Kidney (tissue), 14 donors: Measurements from ENCODE around the gene NCAM2. TPM values are rescaled to one million over a fixed set of nuclear protein-coding genes. Genes with fewer than 3 reads are reported as not detected.

ENCODE experiments used
- DNase-seq, 5 donors: peaks; one replicate each; pipeline ENCODE4 v3.0.0-alpha.2; 2013 to 2020
- FAIRE-seq: peaks from 2 replicates; lab custom pipeline; 2012; peaks lifted over from hg19 to GRCh38; lab: Jason Lieb, UNC
- H3K27ac ChIP-seq, 2 donors: one replicate each; pipeline ENCODE4 v1.7.0; 2013; ENCODE audit warnings: low read depth in 2 of 2, low read length in 2 of 2, inconsistent platforms in 1 of 2
- H3K27me3 ChIP-seq: one replicate; pipeline ENCODE4 v1.7.1; 2013; ENCODE audit warnings: low read length, inconsistent platforms; ENCODE audit not compliant: control insufficient read depth, insufficient read depth
- H3K36me3 ChIP-seq, 3 donors: one replicate each; pipeline versions ENCODE4 v1.7.0 to v1.7.1; 2013; ENCODE audit warnings: low read length in 3 of 3, control low read depth in 1 of 3, inconsistent platforms in 1 of 3; ENCODE audit not compliant: insufficient read depth in 3 of 3, control insufficient read depth in 2 of 3
- H3K4me1 ChIP-seq, 3 donors: one replicate each; pipeline versions ENCODE4 v1.7.0 to v1.7.1; 2013; ENCODE audit warnings: low read length in 3 of 3, inconsistent platforms in 1 of 3, low read depth in 1 of 3; ENCODE audit not compliant: control insufficient read depth in 2 of 3, insufficient read depth in 2 of 3
- H3K4me3 ChIP-seq, 3 donors: one replicate each; pipeline versions ENCODE4 v1.7.0 to v1.8.1; 2013; ENCODE audit warnings: low read length in 3 of 3, control low read depth in 1 of 3, inconsistent platforms in 1 of 3
- H3K9ac ChIP-seq, 3 donors: one replicate each; pipeline versions ENCODE4 v1.7.0 to v1.7.1; 2013; ENCODE audit warnings: low read length in 3 of 3, control low read depth in 1 of 3, inconsistent platforms in 1 of 3
- H3K9me3 ChIP-seq, 3 donors: one replicate each; pipeline versions ENCODE4 v1.7.0 to v1.7.1; 2013; ENCODE audit warnings: low read length in 3 of 3, control low read depth in 1 of 3, inconsistent platforms in 1 of 3; ENCODE audit not compliant: control insufficient read depth in 2 of 3, insufficient read depth in 1 of 3
- intact Hi-C: fragments of 100-400 bp; cut with DNase I; formaldehyde crosslinking; loops from one replicate; pipeline ENCODE4 v1.11.1; 2022
- polyA plus RNA-seq: library from polyadenylated mRNA; stranded (reverse); fragments of 350-450 nt; fragmentation: Illumina TruSeq; extraction: RNeasy Lipid Tissue Mini Kit (QIAGEN cat#74804); gene quantifications from one replicate; pipeline ENCODE4 v1.2.3, GENCODE V29; 2014; ENCODE audit warnings: low read depth, low replicate concordance; ENCODE audit not compliant: insufficient read depth
- total RNA-seq: library from RNA; stranded (reverse); fragmentation: NEBNext Ultra II Directional; extraction: Animal tissue kit (Norgen Biotek cat#: 25700); gene quantifications from one replicate; pipeline ENCODE4 v1.2.1, GENCODE V29; 2021
- TF ChIP-seq, protein P1 (sequence below): IDR thresholded peaks from 3 replicates; pipeline ENCODE4 v1.5.1; 2012; ENCODE audit warnings: mild to moderate bottlenecking, moderate library complexity, borderline replicate concordance; ENCODE audit not compliant: insufficient read depth; ENCODE audit errors: extremely low read depth
- donor health status: control.
- donor health status: control.
- donor health status: control.
- donor health status: control.
- donor health status: control.
- donor health status: DM: yes; HTN: yes; CAD: no.
- donor health status: Normal renal cell carcinoma (clear cell type).

Gene NCAM2
- total and polyA plus RNA-seq, 2 donors from 2014 or later, result 0.13 to 0.82 TPM

DNA sequence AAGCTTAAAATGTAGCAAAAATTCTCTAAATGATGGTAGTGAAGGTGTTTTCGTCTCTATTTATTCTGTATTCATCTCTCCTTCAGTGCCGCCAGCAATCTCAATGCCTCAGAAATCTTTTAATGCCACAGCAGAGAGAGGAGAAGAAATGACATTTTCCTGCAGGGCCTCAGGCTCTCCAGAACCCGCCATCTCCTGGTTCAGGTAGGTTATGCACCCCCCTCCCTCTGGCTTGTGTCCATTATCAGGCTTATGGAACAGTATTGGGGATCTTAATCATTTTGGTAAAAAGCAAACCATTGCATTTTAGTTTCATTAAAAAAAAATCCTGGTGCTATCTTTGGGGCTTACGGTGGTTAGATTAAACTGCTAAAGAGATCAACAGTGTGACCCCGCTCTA, 326.1 kb downstream of the NCAM2 start:
- no peaks in the 10 kb centered on the region for H3K9me3 ChIP-seq
- H3K27me3 ChIP-seq, result no peaks in the 10 kb centered on the region
- no peak overlapping the region for H3K9ac ChIP-seq
- H3K4me3 ChIP-seq, result no peak overlapping the region
- FAIRE-seq (no peak), DNase-seq (no peak)
- intact Hi-C loops, result no loop called here
- TF ChIP-seq, protein P1, sequence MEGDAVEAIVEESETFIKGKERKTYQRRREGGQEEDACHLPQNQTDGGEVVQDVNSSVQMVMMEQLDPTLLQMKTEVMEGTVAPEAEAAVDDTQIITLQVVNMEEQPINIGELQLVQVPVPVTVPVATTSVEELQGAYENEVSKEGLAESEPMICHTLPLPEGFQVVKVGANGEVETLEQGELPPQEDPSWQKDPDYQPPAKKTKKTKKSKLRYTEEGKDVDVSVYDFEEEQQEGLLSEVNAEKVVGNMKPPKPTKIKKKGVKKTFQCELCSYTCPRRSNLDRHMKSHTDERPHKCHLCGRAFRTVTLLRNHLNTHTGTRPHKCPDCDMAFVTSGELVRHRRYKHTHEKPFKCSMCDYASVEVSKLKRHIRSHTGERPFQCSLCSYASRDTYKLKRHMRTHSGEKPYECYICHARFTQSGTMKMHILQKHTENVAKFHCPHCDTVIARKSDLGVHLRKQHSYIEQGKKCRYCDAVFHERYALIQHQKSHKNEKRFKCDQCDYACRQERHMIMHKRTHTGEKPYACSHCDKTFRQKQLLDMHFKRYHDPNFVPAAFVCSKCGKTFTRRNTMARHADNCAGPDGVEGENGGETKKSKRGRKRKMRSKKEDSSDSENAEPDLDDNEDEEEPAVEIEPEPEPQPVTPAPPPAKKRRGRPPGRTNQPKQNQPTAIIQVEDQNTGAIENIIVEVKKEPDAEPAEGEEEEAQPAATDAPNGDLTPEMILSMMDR, result no peak
- H3K4me1 ChIP-seq, result no peaks in the 10 kb centered on the region
- no peaks in the 10 kb centered on the region for H3K36me3 ChIP-seq
- H3K27ac ChIP-seq, result no peak overlapping the region

- no peak overlapping the region for H3K4me3 ChIP-seq
- TF ChIP-seq, protein P1, result no peak
- no peaks in the 10 kb centered on the region for H3K4me1 ChIP-seq
- no peak for DNase-seq
- FAIRE-seq, result no peak
- no peak overlapping the region for H3K27ac ChIP-seq
- no peaks in the 10 kb centered on the region for H3K9me3 ChIP-seq
- H3K9ac ChIP-seq, result no peak overlapping the region
- intact Hi-C loops, result no loop called here
- H3K27me3 ChIP-seq, result no peaks in the 10 kb centered on the region
- H3K36me3 ChIP-seq, result no peaks in the 10 kb centered on the region
Measured at GRCh38 chr21:21332492-21332891, 334.3 kb downstream of the NCAM2 start.

DNA sequence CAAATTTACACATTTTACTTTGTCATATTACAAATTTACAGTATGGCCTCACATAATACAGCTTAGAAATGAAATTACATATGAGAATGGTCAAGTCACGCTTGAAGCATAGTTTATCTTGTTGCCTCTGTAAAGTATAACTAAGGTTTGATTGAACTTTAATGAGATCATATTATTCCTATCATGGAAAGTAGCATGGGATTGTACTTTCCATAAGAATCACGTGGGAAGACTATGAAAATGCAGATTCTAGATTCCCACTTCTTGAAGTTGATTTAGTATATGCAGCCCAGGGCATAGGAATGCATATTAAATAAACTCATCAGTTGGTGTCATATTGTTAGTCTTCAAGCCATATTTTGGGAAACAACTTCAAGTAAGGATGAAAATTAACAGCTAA, 342.8 kb downstream of the NCAM2 start:
- no peaks in the 10 kb centered on the region for H3K36me3 ChIP-seq
- peaks cover 0 to 12% (median 6%) of the 10 kb centered on the region in 3 donors for H3K9me3 ChIP-seq
- H3K9ac ChIP-seq, result no peak overlapping the region
- H3K4me1 ChIP-seq, result no peaks in the 10 kb centered on the region
- no peak for DNase-seq
- TF ChIP-seq, protein P1, result no peak
- no peak overlapping the region for H3K27ac ChIP-seq
- intact Hi-C loops, result no loop called here
- H3K4me3 ChIP-seq, result no peak overlapping the region
- H3K27me3 ChIP-seq, result no peaks in the 10 kb centered on the region
- no peak for FAIRE-seq

- Histone ChIP-seq H3K9ac (no peak overlapping the region), H3K27me3 (no peaks in the 10 kb centered on the region), H3K4me3 (no peak overlapping the region), H3K36me3 (no peaks in the 10 kb centered on the region), H3K4me1 (no peaks in the 10 kb centered on the region), H3K9me3 (peaks cover 0 to 12% (median 8%) of the 10 kb centered on the region in 3 donors), H3K27ac (no peak overlapping the region)
- intact Hi-C loops, result no loop called here
- TF ChIP-seq, protein P1, result no peak
- DNase-seq (no peak), FAIRE-seq (no peak)
Measured at GRCh38 chr21:21345296-21345695, 347.1 kb downstream of the NCAM2 start.
